Bronchus fibroblast of lung (primary cell): Measurements from ENCODE around the gene MORC2. TPM values are rescaled to one million over a fixed set of nuclear protein-coding genes. Genes with fewer than 3 reads are reported as not detected.

Experiments used
- total RNA-seq: library from RNA; depleted of rRNA; stranded (reverse); fragments of >200 nt; gene quantifications from 2 replicates; pipeline ENCODE4 v1.2.3, GENCODE V29; 2015

The MORC2 gene
- 9.1 and 10.9 TPM in 2 replicates for total RNA-seq

GRCh38 chr22:30968015-30968923 lies at the start of gene MORC2:
Gene MORC2 (minus strand): TSS chr22:30968774. CDS start chr22:30967889, 885 bp downstream.

GRCh38 chr22:30968924-30969531 lies 454 bp upstream of the MORC2 start, which contains the start of gene TUG1:
Gene TUG1 (plus strand): TSS chr22:30969265.

Other genes starting within 250 kb of the MORC2 start
- gene TUG1, start 491 bp upstream of the MORC2 start, total RNA-seq, result 23.6 and 23.7 TPM in 2 replicates
- 193 and 236 TPM in 2 replicates for gene SMTN, start 112.5 kb upstream of the MORC2 start, total RNA-seq
- 179 and 192 TPM in 2 replicates for gene SELENOM, start 138.8 kb upstream of the MORC2 start, total RNA-seq
- gene INPP5J, start 154.2 kb upstream of the MORC2 start, total RNA-seq, result 1.3 and 1.9 TPM in 2 replicates
- 5.2 and 6.7 TPM in 2 replicates for gene PLA2G3, start 171.7 kb upstream of the MORC2 start, total RNA-seq
- gene RNF185, start 191.4 kb upstream of the MORC2 start, total RNA-seq, result 20.1 and 24.5 TPM in 2 replicates
- 9.4 and 10.4 TPM in 2 replicates for gene LIMK2, start 243.5 kb upstream of the MORC2 start, total RNA-seq